PC-9 (cell line): ENCODE data around the gene GRIP1.

Source experiments
- CTCF ChIP-seq: fragments of 200-600 bp; sonication (generic); conservative IDR thresholded peaks from 2 replicates; pipeline ENCODE4 v1.6.1; 2017; ENCODE audit warnings: mixed run types, antibody characterized with exemption, mild to moderate bottlenecking, moderate library complexity
- EZH2 ChIP-seq: fragments of 200-600 bp; sonication (generic); IDR thresholded peaks from 2 replicates; pipeline ENCODE4 v1.8.0; 2017; ENCODE audit warnings: antibody characterized with exemption, low read depth

- TF ChIP-seq CTCF (no peak), EZH2 (no peak)
Measured at GRCh38 chr12:66714709-66715108, 35.8 kb upstream of the GRIP1 start.
